ENCODE data around the gene STN1.

STN1 gene

GRCh38 chr10:103889121-103889720 is 28.8 kb downstream of the STN1 start:
- TF ChIP-seq, protein P1, sequence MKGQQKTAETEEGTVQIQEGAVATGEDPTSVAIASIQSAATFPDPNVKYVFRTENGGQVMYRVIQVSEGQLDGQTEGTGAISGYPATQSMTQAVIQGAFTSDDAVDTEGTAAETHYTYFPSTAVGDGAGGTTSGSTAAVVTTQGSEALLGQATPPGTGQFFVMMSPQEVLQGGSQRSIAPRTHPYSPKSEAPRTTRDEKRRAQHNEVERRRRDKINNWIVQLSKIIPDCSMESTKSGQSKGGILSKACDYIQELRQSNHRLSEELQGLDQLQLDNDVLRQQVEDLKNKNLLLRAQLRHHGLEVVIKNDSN (IDR thresholded peaks at IDR 0.05): no peak
- TF ChIP-seq RAD21 (IDR thresholded peaks at IDR 0.05; ENCODE audit: low read depth) (no peak), CREB1 (IDR thresholded peaks at IDR 0.05; ENCODE audit: low read depth) (no peak), FOXM1 (IDR thresholded peaks at IDR 0.05; ENCODE audit: borderline replicate concordance, low read depth) (no peak), REST (IDR thresholded peaks at IDR 0.05; ENCODE audit: low read depth) (no peak), CEBPB (IDR thresholded peaks at IDR 0.05) (no peak), ZBTB7A (IDR thresholded peaks at IDR 0.05; ENCODE audit: low read depth) (no peak), TEAD4 (IDR thresholded peaks at IDR 0.05) (no peak), EP300 (IDR thresholded peaks at IDR 0.05; ENCODE audit: borderline replicate concordance) (no peak), TAF1 (IDR thresholded peaks at IDR 0.05; ENCODE audit: low read depth) (no peak), EGR1 (IDR thresholded peaks at IDR 0.05) (no peak), TCF12 (IDR thresholded peaks at IDR 0.05; ENCODE audit: low read depth) (no peak), NFIC (IDR thresholded peaks at IDR 0.05) (no peak), YY1 (IDR thresholded peaks at IDR 0.05; ENCODE audit: low read depth) (no peak)
- TF ChIP-seq, protein P2, sequence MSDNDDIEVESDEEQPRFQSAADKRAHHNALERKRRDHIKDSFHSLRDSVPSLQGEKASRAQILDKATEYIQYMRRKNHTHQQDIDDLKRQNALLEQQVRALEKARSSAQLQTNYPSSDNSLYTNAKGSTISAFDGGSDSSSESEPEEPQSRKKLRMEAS (IDR thresholded peaks at IDR 0.05): no peak

DNA sequence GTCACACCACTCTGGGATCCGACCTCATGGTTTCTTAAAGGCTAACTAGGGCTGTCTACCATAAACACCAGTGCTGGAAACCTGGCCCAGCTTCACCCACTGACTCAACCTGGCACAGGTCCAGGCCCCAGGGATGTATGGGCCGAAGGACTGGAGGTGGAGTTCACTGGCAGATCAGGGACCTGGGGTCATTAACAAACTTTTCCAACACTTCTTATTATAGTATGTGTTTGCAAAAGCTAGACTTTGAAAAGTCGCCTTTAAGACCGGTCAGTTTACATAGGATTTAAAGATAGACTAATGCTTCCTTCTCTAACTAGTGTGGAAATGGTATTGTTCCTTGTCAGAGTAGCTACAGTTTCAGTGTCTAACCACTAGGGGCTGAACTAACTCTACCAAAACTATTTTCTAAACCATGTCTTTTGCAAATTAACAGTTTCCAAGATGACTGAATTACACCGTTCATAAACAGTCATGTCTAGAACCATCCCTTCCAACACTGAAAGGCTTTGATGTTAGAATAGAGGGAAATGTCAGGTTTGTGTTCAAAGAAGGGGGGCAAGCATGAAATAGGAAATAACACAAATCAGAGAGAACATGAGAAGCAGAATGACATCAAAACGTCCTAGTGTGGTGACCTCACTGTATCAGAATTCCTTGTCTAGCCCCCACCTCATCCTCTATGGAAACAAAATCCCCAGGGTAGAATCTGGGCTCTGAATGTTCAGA is 29.7 kb downstream of the STN1 start:
- TF ChIP-seq CEBPB (IDR thresholded peaks at IDR 0.05) (no peak), NFIC (IDR thresholded peaks at IDR 0.05) (peak; percentile 93), RAD21 (IDR thresholded peaks at IDR 0.05; ENCODE audit: low read depth) (peak; percentile 99), YY1 (IDR thresholded peaks at IDR 0.05; ENCODE audit: low read depth) (no peak)

GRCh38 chr10:103885617-103886016 is 32.4 kb downstream of the STN1 start:
- TF ChIP-seq ZBTB7A (IDR thresholded peaks at IDR 0.05; ENCODE audit: low read depth): no peak
- TF ChIP-seq, protein P2 (IDR thresholded peaks at IDR 0.05): no peak
- TF ChIP-seq YY1 (IDR thresholded peaks at IDR 0.05; ENCODE audit: low read depth): no peak
- TF ChIP-seq FOXM1 (IDR thresholded peaks at IDR 0.05; ENCODE audit: borderline replicate concordance, low read depth): no peak
- TF ChIP-seq TAF1 (IDR thresholded peaks at IDR 0.05; ENCODE audit: low read depth): no peak
- TF ChIP-seq REST (IDR thresholded peaks at IDR 0.05; ENCODE audit: low read depth): no peak
- TF ChIP-seq EP300 (IDR thresholded peaks at IDR 0.05; ENCODE audit: borderline replicate concordance): no peak

- TF ChIP-seq RAD21 (IDR thresholded peaks at IDR 0.05; ENCODE audit: low read depth): peak; percentile 81
- no peak for TF ChIP-seq TAF1 (IDR thresholded peaks at IDR 0.05; ENCODE audit: low read depth)
- no peak for TF ChIP-seq REST (IDR thresholded peaks at IDR 0.05; ENCODE audit: low read depth)
- peak; percentile 55; the same call in 1 of the 2 replicates for TF ChIP-seq TEAD4 (IDR thresholded peaks at IDR 0.05)
These were observed 33.3 kb downstream of the STN1 start for GRCh38 chr10:103884681-103885139.
